PFSK-1 (cell line): Measurements from ENCODE around the gene KIAA1958.

ENCODE experiments used
- POLR2AphosphoS5 ChIP-seq: IDR thresholded peaks from 2 replicates; pipeline ENCODE4 v1.6.1; 2012; ENCODE audit warnings: low read depth, mild to moderate bottlenecking, control low read depth, low read length, moderate library complexity
- SIN3A ChIP-seq: IDR thresholded peaks from 2 replicates; pipeline ENCODE4 v1.6.1; 2012; ENCODE audit warnings: mild to moderate bottlenecking, low read length, moderate library complexity, borderline replicate concordance; ENCODE audit not compliant: insufficient read depth

DNA sequence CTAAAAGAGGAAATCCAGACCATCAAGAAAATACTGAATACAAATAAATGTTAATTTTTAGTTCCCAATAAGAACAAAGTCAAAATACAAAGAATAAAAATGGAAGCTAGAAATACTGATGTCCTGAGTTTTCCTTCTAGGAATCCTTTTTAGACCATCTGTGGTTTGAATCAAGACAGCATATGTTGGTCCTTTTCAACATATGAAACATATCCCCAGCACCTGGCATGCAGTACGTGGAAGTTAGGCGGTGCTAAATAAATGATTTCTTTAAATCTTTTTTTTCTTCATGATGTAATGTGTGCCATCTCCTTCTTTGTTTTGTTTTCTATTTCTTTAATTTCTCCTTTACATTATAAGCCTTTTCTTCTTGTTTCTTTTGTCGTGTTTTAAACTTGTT lies 34.0 kb downstream of the KIAA1958 start:
- TF ChIP-seq SIN3A (no peak), POLR2AphosphoS5 (no peak)
